ENCODE data around the gene MS4A10.

The MS4A10 gene

DNA sequence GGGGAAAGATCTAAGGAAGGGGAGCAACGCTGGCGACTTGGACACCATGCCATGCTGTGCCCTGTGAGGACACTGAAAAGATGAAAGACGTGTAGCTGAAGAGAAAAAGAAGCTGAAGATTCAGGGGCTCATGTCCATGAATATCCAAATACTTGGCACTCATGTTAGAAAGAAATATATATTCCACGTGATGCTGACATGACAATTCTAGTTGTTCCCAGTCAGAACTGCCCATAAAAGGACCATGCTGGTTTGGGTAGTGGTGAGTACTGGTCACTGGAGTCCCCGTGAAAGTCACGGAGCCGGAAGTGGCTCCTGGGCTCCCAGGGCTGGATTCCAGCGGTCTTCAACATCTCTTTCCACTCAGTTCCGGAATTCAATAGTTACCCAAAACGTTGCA is 18.6 kb upstream of the MS4A10 start:
- no peak for TF ChIP-seq EP300 (IDR thresholded peaks at IDR 0.05; ENCODE audit: borderline replicate concordance)

DNA sequence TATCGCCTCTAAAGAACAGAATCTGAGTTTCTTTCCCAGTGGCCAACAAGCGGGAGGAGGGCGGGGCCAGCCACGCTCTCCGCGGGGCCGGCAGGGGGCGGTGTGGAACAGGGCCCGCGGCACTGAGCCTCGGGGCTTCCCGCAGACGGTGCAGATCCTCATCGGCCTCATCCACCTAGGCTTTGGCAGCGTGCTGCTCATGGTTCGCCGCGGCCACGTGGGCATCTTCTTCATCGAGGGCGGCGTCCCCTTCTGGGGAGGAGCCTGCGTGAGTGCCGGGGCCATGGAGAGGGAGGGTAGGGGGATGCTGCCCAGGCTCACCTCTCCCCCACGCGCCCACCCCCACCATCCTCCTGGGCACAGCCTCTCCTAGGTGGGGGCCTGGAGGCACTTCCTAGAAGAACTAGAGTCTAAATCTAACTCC is 17.7 kb upstream of the MS4A10 start:
- TF ChIP-seq, protein P1, sequence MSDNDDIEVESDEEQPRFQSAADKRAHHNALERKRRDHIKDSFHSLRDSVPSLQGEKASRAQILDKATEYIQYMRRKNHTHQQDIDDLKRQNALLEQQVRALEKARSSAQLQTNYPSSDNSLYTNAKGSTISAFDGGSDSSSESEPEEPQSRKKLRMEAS (IDR thresholded peaks at IDR 0.05), result 0 out of 2 replicates have a peak, but pooled peaks have one; percentile 40
- TF ChIP-seq CEBPB (IDR thresholded peaks at IDR 0.05), result no peak
- no peak for TF ChIP-seq TAF1 (IDR thresholded peaks at IDR 0.05; ENCODE audit: low read depth)
- TF ChIP-seq ZBTB7A (IDR thresholded peaks at IDR 0.05; ENCODE audit: low read depth), result no peak
- no peak for TF ChIP-seq FOXM1 (IDR thresholded peaks at IDR 0.05; ENCODE audit: borderline replicate concordance, low read depth)
- TF ChIP-seq NFIC (IDR thresholded peaks at IDR 0.05), result no peak
- TF ChIP-seq TEAD4 (IDR thresholded peaks at IDR 0.05), result no peak
- TF ChIP-seq TCF12 (IDR thresholded peaks at IDR 0.05; ENCODE audit: low read depth), result no peak
- no peak for TF ChIP-seq EP300 (IDR thresholded peaks at IDR 0.05; ENCODE audit: borderline replicate concordance)
- TF ChIP-seq EGR1 (IDR thresholded peaks at IDR 0.05), result no peak
- TF ChIP-seq RAD21 (IDR thresholded peaks at IDR 0.05; ENCODE audit: low read depth), result peak; percentile 9; the same call in 1 of the 2 replicates
- TF ChIP-seq CREB1 (IDR thresholded peaks at IDR 0.05; ENCODE audit: low read depth), result no peak

DNA sequence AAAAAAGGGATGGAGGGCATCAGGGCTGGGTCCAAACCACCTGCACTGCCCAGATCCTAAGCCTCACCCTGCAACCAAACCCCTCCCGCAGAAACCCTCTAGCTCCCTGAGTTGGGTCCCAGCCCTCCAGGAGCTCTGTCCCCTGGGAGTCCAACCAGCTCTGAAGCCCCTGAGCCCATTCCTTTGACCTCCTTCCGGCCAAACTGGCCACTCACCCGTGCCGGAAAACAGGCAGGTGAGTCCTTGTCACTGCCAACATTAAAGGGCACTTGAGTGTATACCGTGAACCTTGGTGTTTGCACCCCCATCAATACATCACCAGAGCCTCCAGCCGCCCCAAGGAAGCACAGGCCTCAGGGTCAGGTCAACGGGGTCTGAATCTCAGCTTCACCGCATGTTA is 16.9 kb upstream of the MS4A10 start:
- TF ChIP-seq YY1 (IDR thresholded peaks at IDR 0.05; ENCODE audit: low read depth) (no peak), NFIC (IDR thresholded peaks at IDR 0.05) (no peak), TAF1 (IDR thresholded peaks at IDR 0.05; ENCODE audit: low read depth) (no peak), TCF12 (IDR thresholded peaks at IDR 0.05; ENCODE audit: low read depth) (no peak), EP300 (IDR thresholded peaks at IDR 0.05; ENCODE audit: borderline replicate concordance) (no peak), CREB1 (IDR thresholded peaks at IDR 0.05; ENCODE audit: low read depth) (no peak), CEBPB (IDR thresholded peaks at IDR 0.05) (no peak), RAD21 (IDR thresholded peaks at IDR 0.05; ENCODE audit: low read depth) (no peak), FOXM1 (IDR thresholded peaks at IDR 0.05; ENCODE audit: borderline replicate concordance, low read depth) (no peak), EGR1 (IDR thresholded peaks at IDR 0.05) (no peak), ZBTB7A (IDR thresholded peaks at IDR 0.05; ENCODE audit: low read depth) (no peak), TEAD4 (IDR thresholded peaks at IDR 0.05) (no peak)
- TF ChIP-seq, protein P2, sequence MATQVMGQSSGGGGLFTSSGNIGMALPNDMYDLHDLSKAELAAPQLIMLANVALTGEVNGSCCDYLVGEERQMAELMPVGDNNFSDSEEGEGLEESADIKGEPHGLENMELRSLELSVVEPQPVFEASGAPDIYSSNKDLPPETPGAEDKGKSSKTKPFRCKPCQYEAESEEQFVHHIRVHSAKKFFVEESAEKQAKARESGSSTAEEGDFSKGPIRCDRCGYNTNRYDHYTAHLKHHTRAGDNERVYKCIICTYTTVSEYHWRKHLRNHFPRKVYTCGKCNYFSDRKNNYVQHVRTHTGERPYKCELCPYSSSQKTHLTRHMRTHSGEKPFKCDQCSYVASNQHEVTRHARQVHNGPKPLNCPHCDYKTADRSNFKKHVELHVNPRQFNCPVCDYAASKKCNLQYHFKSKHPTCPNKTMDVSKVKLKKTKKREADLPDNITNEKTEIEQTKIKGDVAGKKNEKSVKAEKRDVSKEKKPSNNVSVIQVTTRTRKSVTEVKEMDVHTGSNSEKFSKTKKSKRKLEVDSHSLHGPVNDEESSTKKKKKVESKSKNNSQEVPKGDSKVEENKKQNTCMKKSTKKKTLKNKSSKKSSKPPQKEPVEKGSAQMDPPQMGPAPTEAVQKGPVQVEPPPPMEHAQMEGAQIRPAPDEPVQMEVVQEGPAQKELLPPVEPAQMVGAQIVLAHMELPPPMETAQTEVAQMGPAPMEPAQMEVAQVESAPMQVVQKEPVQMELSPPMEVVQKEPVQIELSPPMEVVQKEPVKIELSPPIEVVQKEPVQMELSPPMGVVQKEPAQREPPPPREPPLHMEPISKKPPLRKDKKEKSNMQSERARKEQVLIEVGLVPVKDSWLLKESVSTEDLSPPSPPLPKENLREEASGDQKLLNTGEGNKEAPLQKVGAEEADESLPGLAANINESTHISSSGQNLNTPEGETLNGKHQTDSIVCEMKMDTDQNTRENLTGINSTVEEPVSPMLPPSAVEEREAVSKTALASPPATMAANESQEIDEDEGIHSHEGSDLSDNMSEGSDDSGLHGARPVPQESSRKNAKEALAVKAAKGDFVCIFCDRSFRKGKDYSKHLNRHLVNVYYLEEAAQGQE (IDR thresholded peaks at IDR 0.05; ENCODE audit: low read depth), result no peak
- TF ChIP-seq, protein P1 (IDR thresholded peaks at IDR 0.05), result no peak
- TF ChIP-seq, protein P3, sequence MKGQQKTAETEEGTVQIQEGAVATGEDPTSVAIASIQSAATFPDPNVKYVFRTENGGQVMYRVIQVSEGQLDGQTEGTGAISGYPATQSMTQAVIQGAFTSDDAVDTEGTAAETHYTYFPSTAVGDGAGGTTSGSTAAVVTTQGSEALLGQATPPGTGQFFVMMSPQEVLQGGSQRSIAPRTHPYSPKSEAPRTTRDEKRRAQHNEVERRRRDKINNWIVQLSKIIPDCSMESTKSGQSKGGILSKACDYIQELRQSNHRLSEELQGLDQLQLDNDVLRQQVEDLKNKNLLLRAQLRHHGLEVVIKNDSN (IDR thresholded peaks at IDR 0.05), result no peak

DNA sequence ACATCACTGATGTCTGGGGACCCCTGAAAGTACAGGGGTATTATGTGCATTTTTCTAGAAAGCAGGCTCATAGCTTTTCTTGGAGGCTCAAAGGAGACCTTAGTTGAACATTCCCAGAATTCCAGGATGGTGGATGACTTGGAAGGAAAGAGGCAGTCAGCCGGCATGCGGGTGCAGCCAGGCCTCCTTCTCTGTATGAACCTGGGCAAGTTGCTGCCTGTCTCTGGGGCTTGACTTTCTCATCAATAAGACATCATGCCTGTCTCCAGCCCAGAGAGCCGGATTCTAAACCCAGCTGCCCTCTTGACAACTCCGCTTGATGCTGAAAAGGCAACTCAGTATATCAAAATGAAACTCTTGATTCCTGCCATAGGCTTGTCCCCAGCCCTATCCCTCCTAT is 15.9 kb upstream of the MS4A10 start:
- TF ChIP-seq TAF1 (IDR thresholded peaks at IDR 0.05; ENCODE audit: low read depth) (no peak), ZBTB7A (IDR thresholded peaks at IDR 0.05; ENCODE audit: low read depth) (no peak), YY1 (IDR thresholded peaks at IDR 0.05; ENCODE audit: low read depth) (no peak), CEBPB (IDR thresholded peaks at IDR 0.05) (no peak), EP300 (IDR thresholded peaks at IDR 0.05; ENCODE audit: borderline replicate concordance) (no peak), TEAD4 (IDR thresholded peaks at IDR 0.05) (no peak), TCF12 (IDR thresholded peaks at IDR 0.05; ENCODE audit: low read depth) (no peak), FOXM1 (IDR thresholded peaks at IDR 0.05; ENCODE audit: borderline replicate concordance, low read depth) (no peak), NFIC (IDR thresholded peaks at IDR 0.05) (no peak), RAD21 (IDR thresholded peaks at IDR 0.05; ENCODE audit: low read depth) (no peak)
- TF ChIP-seq, protein P3 (IDR thresholded peaks at IDR 0.05), result no peak
- TF ChIP-seq, protein P2 (IDR thresholded peaks at IDR 0.05; ENCODE audit: low read depth), result no peak

DNA sequence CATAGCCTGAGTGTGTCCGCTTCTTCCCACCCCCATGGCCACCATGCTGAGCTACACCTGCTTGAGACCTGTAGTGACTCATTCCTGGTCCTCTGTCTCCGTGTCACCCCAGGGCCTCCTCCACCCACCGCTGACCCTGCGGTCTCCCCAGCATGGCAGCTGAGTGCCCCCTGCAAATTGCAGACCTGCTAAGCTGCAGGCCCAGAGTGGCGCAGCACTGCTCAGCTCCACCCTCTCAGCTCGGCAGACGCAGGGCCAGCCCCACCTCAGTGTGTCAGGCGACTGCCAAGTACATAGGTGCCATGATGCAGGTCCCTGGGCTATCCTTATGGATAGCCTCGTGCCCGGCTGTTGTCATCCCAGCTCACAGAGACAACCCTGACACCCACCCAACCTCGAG is 15.3 kb upstream of the MS4A10 start:
- TF ChIP-seq TEAD4 (IDR thresholded peaks at IDR 0.05) (no peak), ZBTB7A (IDR thresholded peaks at IDR 0.05; ENCODE audit: low read depth) (no peak), EGR1 (IDR thresholded peaks at IDR 0.05) (no peak)
- TF ChIP-seq, protein P2 (IDR thresholded peaks at IDR 0.05; ENCODE audit: low read depth), result no peak
- TF ChIP-seq, protein P3 (IDR thresholded peaks at IDR 0.05), result no peak
